Omental fat pad (tissue), 4 donors: ENCODE results near the gene SLA2. TPM values are rescaled to one million over a fixed set of nuclear protein-coding genes. Genes with fewer than 3 reads are reported as not detected.

ENCODE experiments used
- ATAC-seq: fragments of 150-250 bp; one replicate; pipeline ENCODE4 v1.9.1; 2016; ENCODE audit warnings: mild to moderate bottlenecking, moderate library complexity; ENCODE audit not compliant: low FRiP score
- DNase-seq: peaks from one replicate; pipeline ENCODE4 v3.0.0-alpha.2; 2019; ENCODE audit warnings: low spot score
- total RNA-seq, 4 donors: library from RNA; depleted of rRNA; stranded (reverse); fragments of >200 nt; gene quantifications; one replicate each; pipeline ENCODE4 v1.1.0, GENCODE V29; 2016
- TF ChIP-seq, protein P1 (sequence below), 3 donors: fragments of 450-650 bp; IDR thresholded peaks; one replicate each; pipeline ENCODE4 v1.5.1; 2016 to 2017; ENCODE audit warnings: antibody characterized with exemption in 3 of 3, mild to moderate bottlenecking in 3 of 3, moderate library complexity in 2 of 3

SLA2 gene
- total RNA-seq, 4 donors from 2014 or later, result 1.1 to 3.2 (median 1.6) TPM

DNA sequence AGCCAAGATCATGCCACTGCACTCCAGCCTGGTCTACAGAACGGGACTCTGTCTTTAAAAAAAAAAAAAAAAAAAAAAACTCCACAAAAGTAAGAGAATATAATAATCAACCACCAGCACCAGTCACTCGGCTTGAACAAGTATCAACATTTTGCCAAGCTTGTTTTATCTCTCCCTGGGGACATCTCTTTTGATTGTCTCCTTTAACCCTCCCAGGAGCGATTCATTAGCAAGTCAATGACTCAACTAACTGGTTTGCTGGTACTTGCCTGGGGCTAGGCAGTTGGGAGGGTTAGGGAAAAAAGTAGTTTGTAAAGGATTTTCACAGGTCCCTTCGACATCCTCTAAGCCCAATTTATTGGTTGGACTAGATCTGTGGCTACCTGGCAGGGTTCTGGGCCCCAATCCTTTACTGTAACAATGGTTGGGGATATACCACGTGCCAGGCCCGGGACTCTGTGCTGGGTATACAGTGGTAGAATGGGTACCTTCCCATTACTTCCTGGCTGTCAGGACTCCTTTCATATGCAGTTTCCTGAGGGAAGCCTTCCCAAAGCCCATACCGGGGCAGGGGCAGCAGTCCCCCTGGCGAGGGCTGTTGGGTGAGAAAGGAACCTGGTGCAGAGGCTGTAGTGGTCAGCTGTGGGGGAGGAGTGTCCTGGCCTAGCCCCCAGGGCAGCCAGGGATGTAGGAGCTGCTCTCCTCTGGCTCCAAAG lies 60.4 kb downstream of the SLA2 start:
- TF ChIP-seq, protein P1, sequence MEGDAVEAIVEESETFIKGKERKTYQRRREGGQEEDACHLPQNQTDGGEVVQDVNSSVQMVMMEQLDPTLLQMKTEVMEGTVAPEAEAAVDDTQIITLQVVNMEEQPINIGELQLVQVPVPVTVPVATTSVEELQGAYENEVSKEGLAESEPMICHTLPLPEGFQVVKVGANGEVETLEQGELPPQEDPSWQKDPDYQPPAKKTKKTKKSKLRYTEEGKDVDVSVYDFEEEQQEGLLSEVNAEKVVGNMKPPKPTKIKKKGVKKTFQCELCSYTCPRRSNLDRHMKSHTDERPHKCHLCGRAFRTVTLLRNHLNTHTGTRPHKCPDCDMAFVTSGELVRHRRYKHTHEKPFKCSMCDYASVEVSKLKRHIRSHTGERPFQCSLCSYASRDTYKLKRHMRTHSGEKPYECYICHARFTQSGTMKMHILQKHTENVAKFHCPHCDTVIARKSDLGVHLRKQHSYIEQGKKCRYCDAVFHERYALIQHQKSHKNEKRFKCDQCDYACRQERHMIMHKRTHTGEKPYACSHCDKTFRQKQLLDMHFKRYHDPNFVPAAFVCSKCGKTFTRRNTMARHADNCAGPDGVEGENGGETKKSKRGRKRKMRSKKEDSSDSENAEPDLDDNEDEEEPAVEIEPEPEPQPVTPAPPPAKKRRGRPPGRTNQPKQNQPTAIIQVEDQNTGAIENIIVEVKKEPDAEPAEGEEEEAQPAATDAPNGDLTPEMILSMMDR (IDR thresholded peaks at IDR 0.05), result no peak
- ATAC-seq, result no peak
- no peak for DNase-seq

DNA sequence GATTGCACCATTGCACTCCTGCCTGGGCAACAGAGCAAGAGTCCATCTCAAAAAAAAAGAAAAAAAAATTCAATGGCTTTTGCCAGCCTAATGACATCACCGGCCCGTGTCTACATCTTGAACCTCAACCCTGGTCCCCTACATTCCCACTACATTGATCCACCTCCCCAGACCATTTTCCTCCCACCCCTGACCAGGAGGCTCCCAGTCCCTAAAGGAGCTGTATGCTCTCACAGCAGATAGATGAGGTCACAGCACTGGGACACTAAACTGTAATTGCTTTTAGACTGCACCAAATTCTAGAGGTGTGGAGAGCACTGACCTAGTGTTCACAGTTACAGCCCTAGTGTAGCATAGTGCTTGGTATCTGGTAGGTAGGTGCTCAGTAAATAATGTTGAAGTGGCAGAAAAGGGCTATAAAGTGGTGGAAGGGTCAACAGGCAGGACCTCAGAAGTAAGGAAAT lies 61.9 kb downstream of the SLA2 start:
- DNase-seq, result no peak
- TF ChIP-seq, protein P1 (IDR thresholded peaks at IDR 0.05), result no peak
- ATAC-seq, result no peak

GRCh38 chr20:36582821-36583220 lies 63.2 kb downstream of the SLA2 start:
- TF ChIP-seq, protein P1 (IDR thresholded peaks at IDR 0.05), result no peak
- no peak for ATAC-seq

GRCh38 chr20:36582322-36582721 lies 63.7 kb downstream of the SLA2 start:
- ATAC-seq, result no peak
- TF ChIP-seq, protein P1 (IDR thresholded peaks at IDR 0.05), result no peak
- DNase-seq, result no peak

More at GRCh38 chr20:36582821-36583220, 63.2 kb downstream of the SLA2 start:
- no peak for DNase-seq

DNA sequence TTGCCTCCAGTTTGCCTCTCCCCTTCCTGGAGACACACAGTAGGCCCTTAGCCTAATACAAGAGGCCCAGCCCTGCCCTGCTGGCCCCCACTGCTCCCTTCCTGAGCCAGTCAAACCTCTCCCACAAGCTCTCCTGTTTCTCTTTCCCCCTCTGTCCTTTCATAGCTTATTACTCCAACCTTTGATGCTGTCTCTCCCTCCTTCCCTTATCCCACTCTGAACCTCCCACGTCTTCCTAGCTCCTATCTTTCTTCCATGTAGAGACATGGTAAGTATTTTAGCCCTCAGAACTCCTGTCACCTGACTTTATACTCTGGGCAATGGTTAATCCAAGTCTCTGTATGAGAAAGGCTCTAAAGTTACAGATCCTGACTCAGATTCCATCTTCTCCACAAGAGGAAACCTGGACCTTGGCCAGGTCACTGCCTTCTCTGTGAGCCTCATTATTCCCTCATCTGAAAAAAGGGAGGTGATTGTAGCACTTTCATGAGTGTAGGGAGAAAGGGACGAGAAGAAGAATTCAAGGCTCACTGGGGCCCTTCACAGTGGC lies 65.9 kb downstream of the SLA2 start:
- TF ChIP-seq, protein P1 (IDR thresholded peaks at IDR 0.05), result no peak
- DNase-seq, result no peak
- no peak for ATAC-seq

DNA sequence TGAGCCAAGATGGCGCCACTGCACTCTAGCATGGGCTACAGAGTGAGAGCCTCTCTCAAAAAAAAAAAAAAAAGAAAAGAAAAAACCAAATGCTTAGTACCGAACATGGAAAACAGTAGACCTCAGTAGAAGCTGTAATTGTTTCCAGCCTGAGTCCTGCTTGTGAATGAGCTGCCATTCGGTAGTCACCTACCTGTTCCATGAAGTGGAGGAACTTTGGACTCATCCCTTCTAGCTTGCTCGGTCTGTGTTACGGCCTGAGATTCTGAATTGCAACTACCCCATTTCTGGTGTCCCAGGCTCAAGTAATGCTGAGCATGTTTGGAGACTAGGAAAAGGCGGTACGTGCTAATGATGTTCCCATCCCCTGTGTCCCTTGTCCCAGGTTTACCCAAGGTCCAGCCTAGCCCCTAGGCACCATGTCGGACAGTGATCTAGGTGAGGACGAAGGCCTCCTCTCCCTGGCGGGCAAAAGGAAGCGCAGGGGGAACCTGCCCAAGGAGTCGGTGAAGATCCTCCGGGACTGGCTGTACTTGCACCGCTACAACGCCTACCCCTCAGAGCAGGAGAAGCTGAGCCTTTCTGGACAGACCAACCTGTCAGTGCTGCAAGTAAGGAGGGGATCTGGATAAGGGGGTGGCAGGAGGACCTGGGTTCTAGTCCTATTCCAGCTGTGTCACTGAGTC lies 67.5 kb downstream of the SLA2 start:
- TF ChIP-seq, protein P1 (IDR thresholded peaks at IDR 0.05), result no peak
- no peak for DNase-seq
- ATAC-seq, result no peak
